ENCODE data around the gene DYNLT4. TPM values are rescaled to one million over a fixed set of nuclear protein-coding genes. Genes with fewer than 3 reads are reported as not detected.

The DYNLT4 gene
- total RNA-seq, 4 donors from 2014 or later, result 1.1 TPM; not detected in 3

DNA sequence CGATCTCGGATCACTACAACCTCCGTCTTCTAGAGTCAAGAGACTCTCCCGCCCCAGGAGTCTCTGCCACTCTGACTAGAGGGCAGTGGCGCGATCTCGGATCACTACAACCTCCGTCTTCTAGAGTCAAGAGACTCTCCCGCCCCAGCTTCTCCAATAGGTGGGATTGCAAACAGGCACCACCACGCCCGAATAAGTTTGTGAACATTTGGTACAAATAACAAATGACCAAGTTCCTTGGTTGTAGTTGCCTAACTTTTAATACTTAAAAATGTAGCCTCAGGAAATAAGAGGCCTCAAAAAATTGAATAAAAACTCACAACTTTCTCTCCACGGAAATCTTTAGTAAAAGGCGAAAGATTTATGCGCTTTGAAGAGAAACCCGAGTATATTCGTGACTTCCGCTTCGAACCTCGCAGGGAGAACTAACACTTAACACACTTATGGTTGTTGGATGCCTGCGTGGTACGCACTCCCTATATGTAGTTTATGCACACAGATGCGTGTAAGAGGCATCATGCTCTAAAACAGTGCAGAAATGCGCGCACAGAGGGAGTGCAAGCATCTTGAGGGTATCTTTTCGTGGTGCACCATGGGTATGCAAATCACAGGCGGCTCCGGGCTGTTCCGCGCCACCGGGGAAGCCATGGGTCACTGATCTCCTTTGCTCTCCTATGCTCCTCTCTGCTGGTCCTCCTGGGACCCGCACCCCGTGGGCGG is 12.6 kb upstream of the DYNLT4 start:
- TF ChIP-seq, protein P1, sequence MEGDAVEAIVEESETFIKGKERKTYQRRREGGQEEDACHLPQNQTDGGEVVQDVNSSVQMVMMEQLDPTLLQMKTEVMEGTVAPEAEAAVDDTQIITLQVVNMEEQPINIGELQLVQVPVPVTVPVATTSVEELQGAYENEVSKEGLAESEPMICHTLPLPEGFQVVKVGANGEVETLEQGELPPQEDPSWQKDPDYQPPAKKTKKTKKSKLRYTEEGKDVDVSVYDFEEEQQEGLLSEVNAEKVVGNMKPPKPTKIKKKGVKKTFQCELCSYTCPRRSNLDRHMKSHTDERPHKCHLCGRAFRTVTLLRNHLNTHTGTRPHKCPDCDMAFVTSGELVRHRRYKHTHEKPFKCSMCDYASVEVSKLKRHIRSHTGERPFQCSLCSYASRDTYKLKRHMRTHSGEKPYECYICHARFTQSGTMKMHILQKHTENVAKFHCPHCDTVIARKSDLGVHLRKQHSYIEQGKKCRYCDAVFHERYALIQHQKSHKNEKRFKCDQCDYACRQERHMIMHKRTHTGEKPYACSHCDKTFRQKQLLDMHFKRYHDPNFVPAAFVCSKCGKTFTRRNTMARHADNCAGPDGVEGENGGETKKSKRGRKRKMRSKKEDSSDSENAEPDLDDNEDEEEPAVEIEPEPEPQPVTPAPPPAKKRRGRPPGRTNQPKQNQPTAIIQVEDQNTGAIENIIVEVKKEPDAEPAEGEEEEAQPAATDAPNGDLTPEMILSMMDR (IDR thresholded peaks at IDR 0.05; ENCODE audit: low read depth), result no peak

- TF ChIP-seq, protein P1 (IDR thresholded peaks at IDR 0.05; ENCODE audit: low read depth), result no peak
Measured at GRCh38 chr1:44819196-44819607, 12.1 kb upstream of the DYNLT4 start.

DNA sequence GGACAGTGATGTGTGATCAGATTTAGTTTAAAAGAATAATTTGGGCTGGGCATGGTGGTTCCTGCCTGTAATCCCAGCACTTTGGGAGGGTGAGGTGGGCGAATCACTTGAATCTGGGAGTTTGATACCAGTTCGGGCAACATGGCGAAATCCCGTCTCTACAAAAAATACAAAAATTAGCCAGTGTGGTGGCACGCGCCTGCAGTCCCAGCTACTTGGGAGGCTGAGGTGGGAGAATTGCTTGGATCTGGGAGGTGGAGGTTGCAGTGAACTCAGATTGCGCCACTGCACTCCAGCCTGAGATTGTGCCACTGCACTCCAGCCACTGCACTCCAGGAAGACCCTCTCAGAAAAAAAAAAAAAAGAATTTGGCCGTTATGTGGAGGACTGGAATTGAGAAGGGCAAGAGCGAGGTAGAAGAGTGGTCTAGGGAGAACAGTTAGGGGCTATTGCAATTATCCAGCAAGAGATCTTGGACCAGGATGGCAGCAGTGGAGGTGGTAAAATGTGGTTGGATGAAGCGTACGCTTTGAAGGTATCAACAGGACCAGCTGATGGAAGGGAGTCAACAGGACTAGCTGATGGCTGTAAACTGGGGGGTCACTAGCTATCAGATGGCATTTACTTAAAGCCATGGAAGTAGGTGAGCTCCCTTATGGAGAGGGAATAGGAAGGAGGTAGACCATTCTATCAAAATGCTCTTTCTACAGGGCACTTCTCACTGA is 10.8 kb upstream of the DYNLT4 start:
- TF ChIP-seq, protein P1 (IDR thresholded peaks at IDR 0.05; ENCODE audit: low read depth), result no peak

DNA sequence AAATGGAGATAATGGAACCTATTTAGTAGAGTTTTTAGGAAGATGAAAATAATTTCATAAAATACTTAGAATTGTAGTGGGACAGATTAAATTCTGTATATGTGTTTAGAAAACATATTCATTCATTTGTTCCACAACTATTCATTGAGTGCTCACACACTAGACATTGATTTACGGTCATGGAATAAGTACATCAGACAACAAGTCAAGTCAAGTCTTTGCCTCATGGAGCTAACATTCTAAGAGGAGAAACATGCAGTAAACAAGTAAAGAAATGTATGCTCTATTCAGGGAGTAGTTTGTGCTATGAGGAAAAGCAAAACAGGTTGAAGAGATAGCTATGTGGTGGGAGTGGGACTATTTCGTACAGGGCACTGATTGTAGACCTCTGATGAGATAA is 10.2 kb upstream of the DYNLT4 start:
- TF ChIP-seq, protein P1 (IDR thresholded peaks at IDR 0.05; ENCODE audit: low read depth), result no peak

- TF ChIP-seq, protein P1 (IDR thresholded peaks at IDR 0.05; ENCODE audit: low read depth), result no peak
Measured at GRCh38 chr1:44812822-44813543, 5.8 kb upstream of the DYNLT4 start.

DNA sequence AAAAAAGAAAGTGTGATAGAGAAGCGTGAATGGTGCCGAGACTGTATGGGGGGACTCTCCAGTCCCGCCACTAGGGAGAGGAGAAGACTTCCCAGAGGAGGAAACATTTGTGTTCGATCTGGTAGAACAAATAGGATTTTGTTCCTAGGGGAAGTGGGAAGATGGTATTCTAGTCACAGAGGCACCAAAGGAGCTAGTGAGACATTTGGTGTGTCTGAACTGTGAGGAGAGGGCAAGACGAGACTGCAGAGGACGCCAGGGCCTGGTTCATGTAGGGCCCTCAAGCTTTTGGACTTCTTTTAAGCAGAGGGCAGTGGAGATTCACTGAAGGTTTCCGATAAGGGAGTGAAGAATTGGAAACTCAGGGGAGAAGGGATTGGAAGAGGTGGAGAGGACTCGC is 4.1 kb upstream of the DYNLT4 start:
- TF ChIP-seq, protein P1 (IDR thresholded peaks at IDR 0.05; ENCODE audit: low read depth), result no peak
